Left lung (tissue), 10 donors: ENCODE data around the gene CALR3. TPM values are rescaled to one million over a fixed set of nuclear protein-coding genes. Genes with fewer than 3 reads are reported as not detected.

Source experiments
- ATAC-seq: fragments of 200-7000 bp; cut with Tn5 transposase; one replicate; pipeline ENCODE4 v1.9.1; 2020; ENCODE audit warnings: moderate library complexity
- DNase-seq, 4 donors: peaks; one replicate each; pipeline ENCODE4 v3.0.0-alpha.2; 2013 to 2020
- H3K27ac ChIP-seq, 2 donors: fragments of 200-600 bp; sonication (generic) in 1 of 2; one replicate each; pipeline versions ENCODE4 v1.5.0 to v1.8.0; 2020 to 2021
- H3K27me3 ChIP-seq, 2 donors: fragments of 200-600 bp; sonication (generic) in 1 of 2; one replicate each; pipeline versions ENCODE4 v1.5.0 to v1.8.0; 2020 to 2021
- H3K36me3 ChIP-seq, 2 donors: fragments of 200-600 bp; sonication (generic) in 1 of 2; one replicate each; pipeline versions ENCODE4 v1.5.0 to v1.8.0; 2020 to 2021
- H3K4me1 ChIP-seq, 2 donors: fragments of 200-600 bp; one replicate each; pipeline ENCODE4 v1.8.0; 2021
- H3K4me3 ChIP-seq, 2 donors: fragments of 200-600 bp; sonication (generic) in 1 of 2; one replicate each; pipeline versions ENCODE4 v1.5.0 to v1.8.0; 2020 to 2021; ENCODE audit warnings: mild to moderate bottlenecking in 1 of 2
- H3K9me3 ChIP-seq, 2 donors: fragments of 200-600 bp; sonication (generic) in 1 of 2; one replicate each; pipeline versions ENCODE4 v1.5.0 to v1.8.0; 2020 to 2021
- intact Hi-C, 2 donors: fragments of 100-400 bp; cut with DNase I; formaldehyde crosslinking; loops; one replicate each; pipeline versions ENCODE4 v1.11.2 to v1.14.2; 2022
- polyA plus RNA-seq, 6 donors: library from polyadenylated mRNA; unstranded; fragments of 120-200 nt; gene quantifications; one replicate each; pipeline ENCODE4 v1.2.1, GENCODE V29; 2013; ENCODE audit not compliant: insufficient read length in 6 of 6
- total RNA-seq, 2 donors: library from RNA; stranded (reverse); fragmentation: NEBNext Ultra II Directional; extraction: Animal tissue kit (Norgen Biotek cat#: 25700); gene quantifications; one replicate each; pipeline ENCODE4 v1.2.1, GENCODE V29; 2021
- TF ChIP-seq, protein P1 (sequence below), 2 donors: fragments of 200-600 bp; sonication (generic) in 1 of 2; IDR thresholded peaks; one replicate each; pipeline versions ENCODE4 v1.5.0 to v1.8.0; 2021; ENCODE audit warnings: antibody characterized with exemption in 2 of 2
- donor health status: DM: no; HTN: yes; CAD: no.
- donor health status: DM: no; HTN: no; CAD: no.

Gene CALR3
- total and polyA plus RNA-seq, 8 donors = 0.26 TPM; not detected in 7

DNA sequence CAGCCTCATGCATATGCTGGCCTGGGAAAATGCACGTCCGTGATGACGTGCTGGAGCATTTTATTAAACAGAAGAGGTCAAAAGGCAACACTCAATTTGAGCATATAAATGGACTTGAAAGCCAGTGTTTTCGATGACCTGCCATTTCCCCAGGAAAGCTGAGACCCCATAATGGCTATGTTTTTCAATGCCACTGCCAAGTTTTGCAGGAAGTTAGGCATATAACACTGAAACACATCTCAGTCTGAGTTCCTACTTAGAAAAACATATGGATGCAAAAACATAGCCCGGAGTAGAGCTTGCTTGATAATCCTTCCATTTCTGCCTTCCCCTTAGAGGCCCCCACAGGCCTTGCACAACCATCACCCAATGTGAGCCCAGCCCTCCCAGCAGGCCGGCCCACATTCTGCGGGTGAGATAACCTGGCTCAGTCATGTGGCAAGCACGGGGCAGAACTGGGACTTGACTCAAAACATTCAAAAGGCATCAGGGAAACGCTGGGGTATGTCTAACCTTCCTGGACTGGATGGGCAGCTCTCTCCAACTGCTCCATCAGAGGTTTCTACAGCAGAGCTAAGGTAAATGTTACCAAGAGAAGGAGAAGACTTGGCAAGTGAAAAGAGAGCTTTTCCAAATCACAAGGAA, 49.1 kb downstream of the CALR3 start:
- peak; percentile 92 for ATAC-seq
- intact Hi-C loops = no loop called here
- Histone ChIP-seq H3K36me3 (peaks cover 0 to under 1% of the 10 kb centered on the region in 2 donors), H3K9me3 (no peaks in the 10 kb centered on the region), H3K4me1 (peaks cover 16 to 93% of the 10 kb centered on the region in 2 donors), H3K27ac (peak overlapping the region; percentile 48 to 82), H3K4me3 (no peak overlapping the region), H3K27me3 (no peaks in the 10 kb centered on the region)
- peak; percentile 63 to 90 (median 86) for DNase-seq
- TF ChIP-seq, protein P1, sequence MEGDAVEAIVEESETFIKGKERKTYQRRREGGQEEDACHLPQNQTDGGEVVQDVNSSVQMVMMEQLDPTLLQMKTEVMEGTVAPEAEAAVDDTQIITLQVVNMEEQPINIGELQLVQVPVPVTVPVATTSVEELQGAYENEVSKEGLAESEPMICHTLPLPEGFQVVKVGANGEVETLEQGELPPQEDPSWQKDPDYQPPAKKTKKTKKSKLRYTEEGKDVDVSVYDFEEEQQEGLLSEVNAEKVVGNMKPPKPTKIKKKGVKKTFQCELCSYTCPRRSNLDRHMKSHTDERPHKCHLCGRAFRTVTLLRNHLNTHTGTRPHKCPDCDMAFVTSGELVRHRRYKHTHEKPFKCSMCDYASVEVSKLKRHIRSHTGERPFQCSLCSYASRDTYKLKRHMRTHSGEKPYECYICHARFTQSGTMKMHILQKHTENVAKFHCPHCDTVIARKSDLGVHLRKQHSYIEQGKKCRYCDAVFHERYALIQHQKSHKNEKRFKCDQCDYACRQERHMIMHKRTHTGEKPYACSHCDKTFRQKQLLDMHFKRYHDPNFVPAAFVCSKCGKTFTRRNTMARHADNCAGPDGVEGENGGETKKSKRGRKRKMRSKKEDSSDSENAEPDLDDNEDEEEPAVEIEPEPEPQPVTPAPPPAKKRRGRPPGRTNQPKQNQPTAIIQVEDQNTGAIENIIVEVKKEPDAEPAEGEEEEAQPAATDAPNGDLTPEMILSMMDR (IDR thresholded peaks at IDR 0.05) = no peak

DNA sequence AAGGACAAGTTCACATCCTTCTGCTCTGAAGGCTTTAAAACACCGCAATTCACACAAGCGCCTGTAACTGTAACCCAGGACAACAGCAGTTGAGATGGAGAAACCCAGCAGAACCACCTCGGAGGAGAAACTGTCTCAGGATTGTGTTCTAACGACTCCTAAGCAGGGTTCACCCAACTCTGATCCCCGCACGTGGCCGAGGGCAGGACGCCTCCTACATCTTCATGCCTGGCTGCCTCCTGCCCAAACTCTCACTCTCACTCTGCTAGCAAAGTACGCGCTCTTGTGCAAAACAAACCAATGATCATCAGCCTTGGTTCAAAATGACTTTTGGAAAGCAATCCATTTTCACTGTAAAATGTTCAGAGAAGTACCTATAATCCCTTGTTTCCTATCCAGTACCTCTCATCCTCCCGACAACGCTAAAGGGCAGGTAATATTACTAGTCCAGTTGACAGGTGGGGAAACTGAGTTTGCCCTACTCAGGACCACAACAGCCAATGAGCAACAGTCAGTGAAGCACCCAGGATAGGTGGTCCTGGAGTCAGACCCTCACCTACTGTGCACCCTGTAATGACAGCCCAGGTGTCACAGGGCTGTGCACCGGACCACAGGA, 49.8 kb downstream of the CALR3 start:
- DNase-seq = peak in 1 of 4 donors; percentile 44
- intact Hi-C loops = no loop called here
- H3K27ac ChIP-seq = peak overlapping the region in 1 of 2 donors; percentile 82
- H3K4me1 ChIP-seq = peaks cover 16 to 93% of the 10 kb centered on the region in 2 donors
- H3K36me3 ChIP-seq = peaks cover 0 to 7% of the 10 kb centered on the region in 2 donors
- TF ChIP-seq, protein P1 (IDR thresholded peaks at IDR 0.05) = no peak
- no peak for ATAC-seq
- no peaks in the 10 kb centered on the region for H3K9me3 ChIP-seq
- H3K27me3 ChIP-seq = no peaks in the 10 kb centered on the region
- no peak overlapping the region for H3K4me3 ChIP-seq

DNA sequence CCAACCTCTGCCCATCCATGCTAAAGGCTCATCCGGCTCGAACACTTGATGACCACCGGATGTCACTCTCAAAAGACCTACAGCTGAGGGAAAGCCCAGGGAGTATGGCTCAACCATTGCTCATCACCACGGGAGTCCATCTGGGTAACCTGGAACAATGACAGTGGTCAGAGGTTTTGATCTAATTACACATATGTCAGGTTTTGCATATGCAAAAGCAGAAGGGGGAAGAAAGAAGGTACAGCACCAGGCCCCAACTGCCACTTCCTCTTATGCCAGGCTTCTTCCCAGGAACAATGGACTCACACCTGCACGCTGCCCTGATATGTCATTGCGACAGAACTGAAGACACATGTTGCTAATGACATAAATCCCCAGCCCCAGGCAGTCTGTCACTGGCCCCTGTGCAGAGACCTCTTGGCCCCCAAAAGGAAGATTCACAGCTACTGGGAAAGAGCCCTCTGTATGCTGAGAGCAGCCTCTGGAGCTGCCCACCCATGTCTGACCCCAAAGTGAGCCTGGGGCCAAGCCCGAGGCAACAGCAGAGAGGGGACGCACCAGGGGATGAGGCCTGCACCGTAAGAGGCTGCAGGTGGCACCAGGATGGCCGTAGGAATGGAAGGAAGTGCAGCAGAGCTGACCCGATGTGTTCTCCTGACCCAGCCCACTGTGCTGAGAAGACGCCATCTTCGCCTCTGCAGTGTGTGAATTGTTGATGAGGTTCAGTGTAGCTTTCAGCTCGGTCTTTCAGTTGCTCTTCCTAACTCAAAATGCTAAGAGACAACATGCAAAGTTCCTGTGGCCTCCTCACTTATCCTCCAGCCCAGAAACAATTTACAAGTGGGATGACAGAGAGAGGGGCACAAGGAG, 50.5 kb downstream of the CALR3 start:
- Histone ChIP-seq H3K27ac (peak overlapping the region in 1 of 2 donors; percentile 82), H3K27me3 (no peaks in the 10 kb centered on the region), H3K9me3 (no peaks in the 10 kb centered on the region), H3K4me1 (peaks cover 16 to 91% of the 10 kb centered on the region in 2 donors), H3K4me3 (no peak overlapping the region), H3K36me3 (peaks cover 0 to 15% of the 10 kb centered on the region in 2 donors)
- TF ChIP-seq, protein P1 (IDR thresholded peaks at IDR 0.05) = no peak
- peak in 1 of 4 donors; percentile 51 for DNase-seq
- intact Hi-C loops = no loop called here
- ATAC-seq = no peak

DNA sequence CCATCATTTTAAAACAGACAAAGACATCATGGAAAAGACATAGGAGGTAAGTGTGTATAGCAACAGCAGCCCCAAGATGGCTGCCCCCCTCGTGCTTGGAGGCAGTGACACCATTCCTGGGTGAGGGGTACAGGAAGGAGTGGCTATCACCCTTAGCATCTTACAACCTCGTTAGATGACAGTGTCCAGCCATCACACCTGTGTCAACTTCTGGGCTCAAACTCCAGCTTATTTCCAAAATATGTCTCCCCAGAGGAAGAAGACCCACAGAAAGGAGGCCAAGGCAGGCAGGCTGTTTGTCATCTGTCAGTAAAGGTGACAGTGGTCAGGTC, 51.7 kb downstream of the CALR3 start:
- H3K9me3 ChIP-seq = no peaks in the 10 kb centered on the region
- ATAC-seq (no peak), DNase-seq (peak in 1 of 4 donors; percentile 5)
- intact Hi-C loops = no loop called here
- no peaks in the 10 kb centered on the region for H3K27me3 ChIP-seq
- no peak overlapping the region for H3K4me3 ChIP-seq
- H3K27ac ChIP-seq = peak overlapping the region in 1 of 2 donors; percentile 82
- peaks cover 16 to 79% of the 10 kb centered on the region in 2 donors for H3K4me1 ChIP-seq
- TF ChIP-seq, protein P1 (IDR thresholded peaks at IDR 0.05) = no peak
- peaks cover 0 to 26% of the 10 kb centered on the region in 2 donors for H3K36me3 ChIP-seq
